Measurements from ENCODE around the gene OR2T1.

OR2T1 gene

GRCh38 chr1:248402748-248403147, at the start of gene OR2T1:
Gene OR2T1 (plus strand): TSS chr1:248403048. CDS start chr1:248406148, 3,100 bp downstream.
- TF ChIP-seq CTCF (IDR thresholded peaks at IDR 0.05; ENCODE audit: control insufficient read depth, extremely low read depth, insufficient read depth): no peak
- H3K4me3 ChIP-seq (ENCODE audit: low read depth, low read length): no peak within 1 kb of the TSS
- DNase-seq (ENCODE audit: low read depth): no peak

- no peak for TF ChIP-seq CTCF (IDR thresholded peaks at IDR 0.05; ENCODE audit: control insufficient read depth, extremely low read depth, insufficient read depth)
- no peak for DNase-seq (ENCODE audit: low read depth)
- H3K4me3 ChIP-seq (ENCODE audit: low read depth, low read length): no peak overlapping the region
These were observed 43.4 kb upstream of the OR2T1 start for GRCh38 chr1:248359415-248359814.

- H3K4me3 ChIP-seq (ENCODE audit: low read depth, low read length): no peak within 1 kb of the TSS
- DNase-seq (ENCODE audit: low read depth): no peak
- no peak for TF ChIP-seq CTCF (IDR thresholded peaks at IDR 0.05; ENCODE audit: control insufficient read depth, extremely low read depth, insufficient read depth)
These were observed 41.6 kb upstream of the OR2T1 start, which contains the start of gene OR2T4 for GRCh38 chr1:248361121-248361715. Gene OR2T4 (plus strand): TSS chr1:248361665. CDS start chr1:248361665, 0 bp downstream.

GRCh38 chr1:248366609-248367008, 36.2 kb upstream of the OR2T1 start:
- no peak for DNase-seq (ENCODE audit: low read depth)
- H3K4me3 ChIP-seq (ENCODE audit: low read depth, low read length): no peak overlapping the region
- no peak for TF ChIP-seq CTCF (IDR thresholded peaks at IDR 0.05; ENCODE audit: control insufficient read depth, extremely low read depth, insufficient read depth)

GRCh38 chr1:248372394-248372793, 30.5 kb upstream of the OR2T1 start:
- no peak for DNase-seq (ENCODE audit: low read depth)
- no peak overlapping the region for H3K4me3 ChIP-seq (ENCODE audit: low read depth, low read length)
- TF ChIP-seq CTCF (IDR thresholded peaks at IDR 0.05; ENCODE audit: control insufficient read depth, extremely low read depth, insufficient read depth): no peak

GRCh38 chr1:248373761-248374160, 29.1 kb upstream of the OR2T1 start:
- TF ChIP-seq CTCF (IDR thresholded peaks at IDR 0.05; ENCODE audit: control insufficient read depth, extremely low read depth, insufficient read depth): no peak
- no peak overlapping the region for H3K4me3 ChIP-seq (ENCODE audit: low read depth, low read length)
- DNase-seq (ENCODE audit: low read depth): no peak

GRCh38 chr1:248375446-248375845, 27.4 kb upstream of the OR2T1 start, which contains the start of gene OR2T6:
Gene OR2T6 (plus strand): TSS chr1:248375746. CDS start chr1:248387609, 11,863 bp downstream.
- TF ChIP-seq CTCF (IDR thresholded peaks at IDR 0.05; ENCODE audit: control insufficient read depth, extremely low read depth, insufficient read depth): no peak
- DNase-seq (ENCODE audit: low read depth): no peak
- no peak within 1 kb of the TSS for H3K4me3 ChIP-seq (ENCODE audit: low read depth, low read length)

Measured in LNCaP clone FGC (cell line).